Activated naive CD4-positive, alpha-beta T cell treated with anti-CD3 and anti-CD28 coated beads, Interleukin-2, amount 50 U/mL, for 24 hours (primary cell): ENCODE results near the gene PKN3.
"Not testable (repeated sequence)": the region's sequence is repeated elsewhere in the genome, so short reads cannot be mapped to it uniquely, and the experiment has no call there.

Source experiments
- H3K27ac Mint-ChIP-seq: one replicate; pipeline ENCODE4 v1.8.0; 2021; ENCODE audit warnings: mild to moderate bottlenecking, mixed read lengths
- H3K27me3 Mint-ChIP-seq: one replicate; pipeline ENCODE4 v1.8.0; 2021; ENCODE audit warnings: mixed read lengths
- H3K36me3 Mint-ChIP-seq: one replicate; pipeline ENCODE4 v1.8.0; 2021; ENCODE audit warnings: mixed read lengths
- H3K4me1 Mint-ChIP-seq: one replicate; pipeline ENCODE4 v1.8.0; 2021; ENCODE audit warnings: mixed read lengths
- H3K4me3 Mint-ChIP-seq: one replicate; pipeline ENCODE4 v1.8.0; 2021; ENCODE audit warnings: mild to moderate bottlenecking, mixed read lengths
- H3K9me3 Mint-ChIP-seq: one replicate; pipeline ENCODE4 v1.8.0; 2021; ENCODE audit warnings: mixed read lengths

Gene PKN3

DNA sequence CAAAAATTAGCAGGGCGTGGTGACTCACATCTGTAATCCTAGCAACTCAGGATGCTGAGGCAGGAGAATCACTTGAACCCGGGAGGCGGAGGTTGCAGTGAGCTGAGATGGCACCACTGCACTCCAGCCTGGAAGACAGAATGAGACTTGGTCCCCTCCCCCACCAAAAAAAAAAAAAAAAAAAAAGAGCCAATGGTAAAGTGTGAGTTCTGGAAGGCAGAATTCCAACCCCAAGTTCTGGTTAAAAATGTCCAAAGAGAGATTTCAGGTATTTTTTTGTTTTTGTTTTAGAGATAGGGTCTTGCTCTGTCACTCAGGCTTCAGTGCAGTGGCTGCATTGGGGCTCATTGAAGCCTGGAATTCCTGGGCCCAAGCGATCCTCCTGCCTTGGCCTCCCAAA, 14.8 kb upstream of the PKN3 start:
- Mint-ChIP-seq H3K27me3 (no peaks in the 10 kb centered on the region), H3K9me3 (no peaks in the 10 kb centered on the region), H3K27ac (peak overlapping the region; percentile 46), H3K4me3 (peak overlapping the region; percentile 26), H3K36me3 (peaks cover 14% of the 10 kb centered on the region), H3K4me1 (peaks cover 59% of the 10 kb centered on the region)

DNA sequence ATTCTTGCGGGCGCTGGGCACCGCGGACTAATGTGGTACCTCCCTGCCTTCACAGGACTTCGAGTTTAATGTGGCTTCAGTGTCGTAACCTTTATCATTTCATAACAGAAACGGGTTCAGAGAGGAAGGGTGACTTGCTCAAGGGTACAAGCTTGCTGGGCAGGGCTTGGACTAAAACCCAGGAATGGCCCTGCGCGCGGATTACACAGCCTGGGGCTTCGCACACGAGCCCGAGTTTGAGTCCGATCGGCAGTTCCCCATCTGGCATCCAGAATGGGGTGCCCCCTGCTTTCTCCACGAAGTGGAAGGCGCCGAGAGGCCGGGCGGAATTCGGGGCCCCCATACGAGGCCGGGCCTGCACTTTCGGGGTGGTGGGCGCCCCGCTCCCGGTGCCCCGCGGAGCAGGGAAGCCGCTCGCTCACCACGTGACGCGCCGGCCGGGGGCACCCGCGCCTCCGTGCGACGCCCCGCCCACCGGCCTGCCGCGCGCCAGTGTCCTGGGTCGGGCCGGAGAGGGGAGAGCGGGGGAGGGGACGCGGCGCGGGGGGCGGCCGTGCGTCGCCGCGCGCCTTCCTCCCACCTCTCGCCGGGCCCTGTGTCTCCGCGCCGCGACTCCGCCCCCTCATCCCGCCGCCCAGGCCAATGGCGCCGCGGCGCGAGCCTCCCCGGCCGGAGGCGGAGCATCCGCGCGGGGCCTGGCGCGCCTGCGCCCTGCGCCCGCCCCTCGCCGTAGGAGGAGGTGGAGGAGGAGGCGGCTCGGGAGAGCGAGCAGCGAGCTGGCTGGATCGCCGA, 13.6 kb upstream of the PKN3 start, which contains the start of gene SET:
Gene SET (plus strand): TSS at position 722 of the 792 bp plus-strand sequence. CDS start 361 bp downstream, outside the sequence.
- Mint-ChIP-seq H3K4me1 (peaks cover 62% of the 10 kb centered on the region), H3K9me3 (no peaks in the 10 kb centered on the region), H3K27me3 (no peaks in the 10 kb centered on the region), H3K27ac (peak within 1 kb of the TSS; percentile 96), H3K36me3 (peaks cover 20% of the 10 kb centered on the region), H3K4me3 (peak within 1 kb of the TSS; percentile 90)

DNA sequence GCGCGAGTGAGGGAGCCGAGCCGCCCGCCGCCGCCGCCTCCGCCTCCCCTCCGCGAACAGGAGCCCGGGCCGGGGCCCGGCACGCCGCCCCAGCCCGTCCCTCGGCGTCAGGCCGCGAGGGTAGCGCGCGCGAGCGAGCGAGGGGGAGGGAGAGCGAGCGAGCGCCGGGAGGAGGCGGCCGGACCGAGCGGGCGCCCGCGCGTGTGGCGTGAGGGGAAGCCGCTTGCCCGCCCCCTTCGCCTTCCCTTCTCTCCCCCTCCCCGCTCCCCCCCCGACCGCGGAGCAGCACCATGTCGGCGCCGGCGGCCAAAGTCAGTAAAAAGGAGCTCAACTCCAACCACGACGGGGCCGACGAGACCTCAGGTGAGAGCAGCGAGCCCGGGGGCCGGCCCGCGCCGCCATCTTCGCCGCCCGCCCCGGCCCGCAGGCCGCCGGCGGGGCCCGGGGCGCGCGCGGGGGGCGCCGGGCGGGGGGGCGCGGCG, 13.0 kb upstream of the PKN3 start:
- Mint-ChIP-seq H3K4me1 (peaks cover 61% of the 10 kb centered on the region), H3K27me3 (no peaks in the 10 kb centered on the region), H3K9me3 (no peaks in the 10 kb centered on the region), H3K4me3 (peak overlapping the region; percentile 33), H3K36me3 (peaks cover 22% of the 10 kb centered on the region), H3K27ac (peak overlapping the region; percentile 68)

DNA sequence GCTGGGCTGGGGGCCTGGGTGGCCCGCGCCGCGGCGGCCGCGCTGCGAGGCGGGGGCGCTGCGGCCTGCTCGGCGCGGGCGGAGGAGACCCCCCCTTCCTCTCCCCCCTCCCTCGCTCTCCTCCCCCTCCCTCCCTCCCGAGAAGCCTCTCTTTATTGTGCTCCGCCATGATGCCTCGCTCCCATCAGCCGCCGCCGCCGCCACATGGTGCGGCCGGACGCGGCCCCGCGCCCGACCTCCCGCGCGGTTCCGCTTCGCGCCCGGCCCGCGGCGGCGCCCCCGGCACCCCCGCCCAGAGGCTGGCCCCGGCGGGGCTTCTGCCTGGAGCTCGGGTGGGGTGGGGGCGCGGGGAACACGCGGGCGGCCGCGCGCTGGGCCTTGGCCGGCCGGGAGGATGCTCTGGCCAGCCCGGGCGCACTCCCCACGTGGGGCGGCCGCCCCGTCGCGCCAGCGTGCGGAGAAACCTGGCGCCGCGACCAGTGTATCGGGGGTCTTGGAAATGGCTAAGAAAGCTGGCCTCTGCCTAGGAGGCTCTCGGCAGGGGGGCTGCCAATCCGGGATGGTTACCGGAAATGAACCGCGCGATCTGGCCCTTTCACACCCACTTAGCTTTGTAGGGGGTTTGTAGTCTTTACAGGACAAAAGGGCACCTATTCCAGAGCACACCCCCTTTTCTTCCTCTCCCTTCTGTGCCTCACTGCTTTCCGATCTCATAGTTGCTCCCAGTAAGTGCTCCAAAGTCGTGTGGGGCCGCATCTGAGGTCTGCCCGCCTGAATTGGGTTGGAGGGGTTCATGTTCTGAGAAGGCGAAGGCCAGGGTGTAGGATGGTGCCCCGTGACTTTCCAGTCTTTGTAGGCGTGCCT, 12.3 kb upstream of the PKN3 start:
- Mint-ChIP-seq H3K4me3 (peak overlapping the region; percentile 98), H3K4me1 (peaks cover 54% of the 10 kb centered on the region), H3K27ac (peak overlapping the region; percentile 100), H3K27me3 (no peaks in the 10 kb centered on the region), H3K36me3 (peaks cover 22% of the 10 kb centered on the region), H3K9me3 (no peaks in the 10 kb centered on the region)

DNA sequence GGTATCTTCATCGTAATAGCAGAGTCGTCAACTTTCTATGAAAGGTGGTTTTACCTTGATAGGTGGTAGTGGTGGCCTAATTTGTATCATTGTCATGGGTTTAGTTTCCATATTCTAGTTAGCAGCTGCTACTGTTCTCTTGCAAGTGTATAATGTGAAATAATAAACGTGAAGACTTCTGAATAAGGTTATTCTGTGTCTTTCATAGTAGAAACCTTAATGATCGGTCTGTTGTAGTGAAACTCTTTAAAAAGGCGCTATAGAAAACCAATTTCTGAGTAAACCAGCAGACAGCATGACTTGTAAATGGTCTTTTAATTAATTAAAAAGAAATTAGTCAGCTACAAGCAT, 11.6 kb upstream of the PKN3 start:
- peaks cover 22% of the 10 kb centered on the region for H3K36me3 Mint-ChIP-seq
- no peaks in the 10 kb centered on the region for H3K9me3 Mint-ChIP-seq
- peaks cover 48% of the 10 kb centered on the region for H3K4me1 Mint-ChIP-seq
- H3K27ac Mint-ChIP-seq: peak overlapping the region; percentile 100
- no peaks in the 10 kb centered on the region for H3K27me3 Mint-ChIP-seq
- peak overlapping the region; percentile 98 for H3K4me3 Mint-ChIP-seq

DNA sequence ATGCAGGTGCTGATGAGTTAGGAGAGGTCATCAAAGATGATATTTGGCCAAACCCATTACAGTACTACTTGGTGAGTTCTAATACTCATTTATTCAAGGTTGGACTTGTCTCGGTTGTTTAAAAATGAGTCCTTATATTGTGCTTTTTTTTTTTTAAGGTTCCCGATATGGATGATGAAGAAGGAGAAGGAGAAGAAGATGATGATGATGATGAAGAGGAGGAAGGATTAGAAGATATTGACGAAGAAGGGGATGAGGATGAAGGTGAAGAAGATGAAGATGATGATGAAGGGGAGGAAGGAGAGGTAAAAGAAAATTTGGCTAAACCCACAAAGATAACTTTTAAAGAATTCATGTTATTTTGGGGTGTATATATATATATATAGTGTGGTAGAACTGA, 8.6 kb upstream of the PKN3 start:
- Mint-ChIP-seq H3K4me1 (peaks cover 24% of the 10 kb centered on the region), H3K36me3 (peaks cover 30% of the 10 kb centered on the region), H3K27ac (peak overlapping the region; percentile 80), H3K4me3 (peak overlapping the region; percentile 8)
- not testable (repeated sequence) for H3K9me3 Mint-ChIP-seq, H3K27me3 Mint-ChIP-seq

DNA sequence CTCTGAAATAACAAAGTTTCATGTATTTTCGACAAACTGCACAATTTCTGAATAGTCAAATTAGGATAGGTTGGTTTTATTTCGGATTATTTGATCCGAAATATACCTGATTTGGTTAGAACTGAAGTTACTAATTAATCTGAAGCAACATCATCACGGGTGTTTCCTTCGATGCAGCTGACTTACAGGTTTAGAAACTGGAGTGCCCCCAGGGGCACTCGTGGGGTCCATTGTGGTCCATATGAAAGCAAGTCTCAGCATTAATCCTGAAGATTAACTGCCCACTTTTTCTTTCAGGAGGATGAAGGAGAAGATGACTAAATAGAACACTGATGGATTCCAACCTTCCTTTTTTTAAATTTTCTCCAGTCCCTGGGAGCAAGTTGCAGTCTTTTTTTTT, 8.0 kb upstream of the PKN3 start:
- Mint-ChIP-seq H3K4me3 (no peak overlapping the region), H3K36me3 (peaks cover 30% of the 10 kb centered on the region), H3K27ac (no peak overlapping the region)

DNA sequence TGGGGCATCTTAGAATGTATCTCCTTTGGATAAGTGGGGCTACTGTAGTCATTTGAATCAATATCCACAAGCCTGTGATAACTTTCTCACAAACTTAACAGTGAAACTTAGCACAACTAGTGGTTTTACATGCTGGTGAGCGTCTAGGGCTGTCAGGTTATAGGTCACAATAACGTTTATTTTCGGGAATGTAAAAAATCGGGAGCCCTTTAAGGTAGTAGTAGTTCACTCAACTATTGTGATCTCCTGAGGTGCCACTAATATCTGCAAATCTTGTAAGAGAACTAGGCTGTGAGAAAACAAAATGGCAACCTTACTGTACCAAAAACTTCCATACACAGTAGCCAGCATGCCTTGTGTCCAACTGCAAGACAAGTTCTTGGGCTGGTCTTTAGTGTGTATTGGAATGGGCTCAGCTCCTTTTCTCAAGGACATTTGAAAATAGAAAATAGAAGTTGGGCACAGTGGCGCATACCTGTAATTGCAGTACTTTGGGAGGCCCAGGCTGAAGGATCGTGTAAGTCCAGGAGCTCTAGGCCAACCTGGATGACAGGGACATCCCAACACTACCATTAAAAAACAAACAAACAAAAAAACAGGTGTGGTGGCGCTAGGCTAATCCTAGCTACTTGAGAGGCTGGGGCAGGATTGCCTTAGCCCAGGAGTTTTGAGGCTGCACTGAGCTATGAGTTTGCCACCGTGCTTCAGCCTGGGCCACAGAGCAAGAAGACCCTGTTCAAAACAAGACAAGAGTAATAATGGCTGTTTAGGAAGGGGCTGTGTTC, 5.2 kb upstream of the PKN3 start:
- Mint-ChIP-seq H3K9me3 (no peaks in the 10 kb centered on the region), H3K4me1 (peaks cover 17% of the 10 kb centered on the region), H3K27ac (peak overlapping the region; percentile 23), H3K36me3 (peaks cover 18% of the 10 kb centered on the region), H3K4me3 (no peak overlapping the region), H3K27me3 (no peaks in the 10 kb centered on the region)

More for the DNA sequence above, 8.0 kb upstream of the PKN3 start:
- Mint-ChIP-seq H3K4me1 (peaks cover 24% of the 10 kb centered on the region), H3K9me3 (no peaks in the 10 kb centered on the region), H3K27me3 (no peaks in the 10 kb centered on the region)

DNA sequence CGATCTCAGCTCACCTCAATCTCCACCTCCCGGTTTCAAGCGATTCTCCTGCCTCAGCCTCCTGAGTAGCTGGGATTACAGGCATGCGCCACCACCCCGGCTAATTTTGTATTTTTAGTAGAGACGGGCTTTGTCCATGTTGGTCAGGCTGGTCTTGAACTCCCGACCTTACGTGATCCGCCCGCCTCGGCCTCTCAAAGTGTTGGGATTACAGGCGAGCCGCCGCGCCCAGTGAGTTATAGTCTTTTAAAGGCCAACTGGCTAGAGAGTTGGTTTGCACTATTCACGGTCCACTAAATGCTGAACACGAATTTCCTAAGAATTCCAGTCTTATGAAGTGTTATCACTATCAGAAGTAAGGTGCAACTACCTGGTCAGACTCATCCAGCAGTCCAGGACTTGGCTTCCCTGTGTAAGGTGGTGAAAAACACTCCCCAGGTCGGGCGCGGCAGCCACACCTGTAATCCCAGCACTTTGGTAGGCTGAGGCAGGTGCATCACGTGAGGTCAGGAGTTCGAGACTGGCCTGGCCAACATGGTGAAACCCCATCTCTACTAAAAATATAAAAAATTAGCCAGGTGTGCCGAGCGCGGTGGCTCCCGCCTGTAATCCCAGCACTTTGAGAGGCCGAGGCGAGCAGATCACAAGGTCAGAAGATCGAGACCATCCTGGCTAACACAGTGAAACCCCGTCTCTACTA, 3.1 kb upstream of the PKN3 start:
- not testable (repeated sequence) for H3K4me1 Mint-ChIP-seq, H3K9me3 Mint-ChIP-seq, H3K27me3 Mint-ChIP-seq, H3K4me3 Mint-ChIP-seq, H3K36me3 Mint-ChIP-seq, H3K27ac Mint-ChIP-seq

DNA sequence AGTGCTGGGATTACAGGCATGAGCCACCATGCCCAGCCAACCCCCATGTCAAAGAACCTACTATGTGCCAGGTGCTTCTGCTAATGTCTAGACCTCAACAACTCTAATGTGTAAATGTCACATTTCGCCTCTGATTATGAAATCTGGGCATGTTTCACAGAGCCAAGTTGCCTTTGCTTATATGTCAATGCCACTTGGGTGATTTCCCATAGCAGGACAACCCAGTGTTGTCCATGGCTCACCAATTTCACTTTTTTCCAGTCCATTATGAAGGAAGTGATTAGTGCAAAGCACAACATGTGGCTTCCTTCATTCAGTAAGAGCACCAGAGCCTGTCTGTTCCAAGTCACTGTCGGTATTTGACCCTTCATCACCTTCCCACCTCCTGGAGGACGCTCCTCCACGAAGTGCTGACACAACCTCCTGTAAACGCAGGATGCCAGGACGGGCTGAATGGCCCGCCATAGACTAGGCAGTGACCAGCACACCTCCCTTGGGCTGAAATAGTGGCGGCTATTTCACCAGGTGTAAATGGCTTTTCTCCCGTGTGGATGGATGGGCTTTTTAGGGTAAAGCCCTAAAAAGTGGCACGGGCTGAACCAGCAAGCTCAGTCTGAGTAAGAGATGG, 962 bp upstream of the PKN3 start:
- Mint-ChIP-seq H3K27ac (no peak overlapping the region), H3K4me3 (peak overlapping the region; percentile 52), H3K4me1 (peaks cover 9% of the 10 kb centered on the region), H3K27me3 (no peaks in the 10 kb centered on the region), H3K36me3 (peaks cover 3% of the 10 kb centered on the region), H3K9me3 (no peaks in the 10 kb centered on the region)

DNA sequence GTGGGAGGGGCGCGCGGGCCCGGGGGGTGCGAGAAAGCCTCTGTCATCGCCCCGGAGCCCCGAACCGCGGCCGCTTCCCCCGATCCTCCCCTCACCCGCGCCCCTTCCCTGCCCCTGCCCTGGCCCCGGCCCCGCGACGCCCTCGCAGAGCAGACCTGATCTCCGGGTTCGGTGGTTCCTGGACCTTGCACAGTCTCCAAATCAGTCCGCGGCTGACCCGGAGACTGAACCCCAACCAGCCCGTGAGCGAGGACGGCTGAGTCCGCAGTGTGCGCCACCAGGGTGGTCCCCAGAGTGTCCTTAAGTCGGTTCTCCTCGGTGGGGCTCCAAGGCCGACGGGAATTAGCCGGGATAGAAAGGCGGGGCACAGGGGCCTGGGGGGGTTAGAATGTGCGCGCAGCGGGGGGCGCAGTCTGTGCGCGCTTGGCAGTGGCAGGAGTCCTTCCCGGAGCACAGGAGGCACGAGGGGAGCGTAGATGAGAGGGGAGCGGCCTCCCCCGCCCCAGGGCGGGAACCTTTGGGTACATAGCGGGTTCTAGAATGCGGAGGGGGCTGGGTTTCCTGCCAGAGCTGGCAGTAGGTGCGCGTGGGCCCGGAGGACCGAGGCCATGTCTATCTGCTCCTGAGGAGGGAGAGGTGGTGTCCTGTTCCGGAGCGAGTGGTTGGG, 779 bp downstream of the PKN3 start:
- H3K4me3 Mint-ChIP-seq: peak overlapping the region; percentile 69
- H3K4me1 Mint-ChIP-seq: peaks cover 9% of the 10 kb centered on the region
- H3K27ac Mint-ChIP-seq: peak overlapping the region; percentile 82
- H3K36me3 Mint-ChIP-seq: no peaks in the 10 kb centered on the region
- no peaks in the 10 kb centered on the region for H3K27me3 Mint-ChIP-seq
- H3K9me3 Mint-ChIP-seq: no peaks in the 10 kb centered on the region

DNA sequence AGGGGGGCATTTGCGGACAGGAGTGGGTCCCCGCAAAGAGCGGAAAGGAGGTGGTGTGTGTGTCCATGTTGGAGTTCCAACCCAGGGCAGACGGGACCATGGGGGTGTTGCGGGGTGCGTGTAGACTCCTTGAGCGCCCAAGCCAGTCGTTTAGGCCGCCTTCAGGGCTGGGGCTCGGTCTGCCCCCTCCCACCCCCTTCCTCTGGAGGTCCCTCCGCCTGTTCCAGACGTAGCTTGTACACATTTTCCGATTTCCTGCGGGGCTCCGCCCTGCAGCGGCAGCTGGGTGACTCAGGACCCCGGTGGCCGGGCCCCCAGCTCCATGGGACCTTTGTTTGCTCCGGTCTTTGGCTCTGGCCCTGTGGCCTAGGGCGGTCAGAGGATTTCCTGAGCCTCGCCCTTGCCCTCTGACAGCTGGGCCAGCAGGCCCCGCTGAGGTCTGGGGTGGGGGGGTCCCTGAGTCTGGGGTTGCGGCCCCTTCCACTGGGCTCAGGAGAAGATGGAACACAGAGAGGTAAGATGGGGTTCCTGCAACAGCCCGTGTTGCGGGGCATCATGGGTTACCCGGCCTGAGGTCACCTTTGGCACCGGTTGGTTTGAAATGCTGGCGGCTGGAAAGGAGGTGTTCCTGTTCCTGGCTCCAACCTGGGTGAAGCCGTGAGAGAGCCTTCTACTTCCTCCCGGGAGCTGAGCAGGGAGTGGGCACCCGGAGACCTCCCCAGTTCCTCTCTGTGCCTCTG, 1.5 kb downstream of the PKN3 start:
- Mint-ChIP-seq H3K27ac (peak overlapping the region; percentile 82), H3K27me3 (no peaks in the 10 kb centered on the region), H3K4me3 (peak overlapping the region; percentile 69), H3K4me1 (peaks cover 9% of the 10 kb centered on the region), H3K36me3 (no peaks in the 10 kb centered on the region), H3K9me3 (no peaks in the 10 kb centered on the region)

DNA sequence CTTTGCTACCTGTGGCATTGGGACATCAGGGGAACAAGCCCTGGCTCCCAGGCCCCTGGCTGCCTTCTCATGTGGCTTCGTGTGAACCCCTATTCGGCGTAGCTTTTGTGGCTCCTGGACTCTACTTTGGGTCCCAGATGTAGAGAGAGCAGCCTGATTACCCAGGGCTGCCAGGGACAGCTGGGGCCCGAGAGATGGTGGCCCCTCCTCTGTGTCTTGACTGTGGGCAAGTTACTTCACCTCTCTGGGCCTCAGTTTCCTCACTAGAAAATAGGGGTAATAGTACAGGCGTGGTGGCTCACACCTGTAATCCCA, 2.0 kb downstream of the PKN3 start:
- Mint-ChIP-seq H3K4me1 (peaks cover 9% of the 10 kb centered on the region), H3K27me3 (no peaks in the 10 kb centered on the region), H3K36me3 (no peaks in the 10 kb centered on the region), H3K27ac (no peak overlapping the region), H3K9me3 (no peaks in the 10 kb centered on the region), H3K4me3 (peak overlapping the region; percentile 47)
